GM19324 (cell line): Measurements from ENCODE around the gene CSN3.

ENCODE experiments used
- ATAC-seq: cut with Tn5 transposase; IDR thresholded peaks from one replicate; pipeline ENCODE4 v1.9.1; 2021; ENCODE audit warnings: mild to moderate bottlenecking, moderate library complexity; ENCODE audit not compliant: unreplicated experiment, low FRiP score

The CSN3 gene

DNA sequence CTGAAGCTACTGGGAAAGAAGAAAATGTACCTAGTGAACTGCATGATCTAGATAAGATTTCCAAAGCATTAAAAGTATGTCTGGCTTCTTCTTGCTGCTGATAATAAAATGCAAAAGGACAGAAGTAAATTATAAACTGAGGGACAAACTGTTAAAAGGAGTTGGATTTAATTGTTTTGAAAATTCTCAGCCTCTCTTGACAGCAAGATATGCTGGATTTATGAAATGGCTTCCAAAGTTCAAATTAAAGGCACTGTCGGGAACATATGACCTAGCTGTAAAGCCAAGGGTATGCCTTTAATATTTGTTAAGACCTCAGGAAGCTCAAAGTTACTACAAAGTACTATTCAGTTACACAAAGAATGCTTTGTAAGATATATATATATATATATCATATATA is 46.3 kb downstream of the CSN3 start:
- no peak for ATAC-seq

DNA sequence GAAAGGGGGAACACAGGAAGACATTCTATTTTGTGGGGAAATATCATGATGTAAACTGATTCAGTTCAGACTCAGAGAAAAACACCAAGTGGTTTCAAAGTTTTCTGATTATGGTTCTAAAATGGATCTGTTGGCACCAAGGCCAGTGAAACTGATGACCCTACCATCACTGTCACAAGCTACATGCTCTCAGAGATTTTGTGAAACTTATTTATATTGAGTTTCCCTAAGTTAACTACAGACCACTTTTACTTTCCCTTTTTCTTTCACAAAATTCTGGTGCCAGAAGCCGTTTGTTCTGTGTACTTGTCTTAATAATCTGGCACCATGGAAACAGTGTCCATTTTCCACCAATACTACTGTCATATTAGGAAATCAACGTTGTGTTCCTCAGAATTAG is 48.9 kb downstream of the CSN3 start:
- no peak for ATAC-seq

DNA sequence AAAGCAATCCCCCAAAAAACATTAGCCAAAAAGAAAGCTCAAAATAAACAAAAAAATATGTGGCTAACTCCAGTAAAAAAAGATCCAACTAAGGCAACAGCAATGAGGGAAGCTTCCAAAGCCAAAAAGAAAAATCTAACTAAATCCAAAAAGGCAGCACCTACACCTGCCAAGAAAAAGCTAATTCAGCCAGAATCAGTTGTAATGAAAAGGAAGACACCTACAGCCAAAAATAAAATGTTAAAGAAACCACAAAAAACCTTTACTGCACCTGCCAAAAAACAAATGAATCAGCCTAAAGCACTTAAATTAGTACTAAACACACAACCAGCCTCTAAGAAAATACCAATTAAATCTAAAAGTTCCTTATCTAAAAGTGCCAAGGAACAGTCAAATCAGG is 55.2 kb downstream of the CSN3 start:
- no peak for ATAC-seq

DNA sequence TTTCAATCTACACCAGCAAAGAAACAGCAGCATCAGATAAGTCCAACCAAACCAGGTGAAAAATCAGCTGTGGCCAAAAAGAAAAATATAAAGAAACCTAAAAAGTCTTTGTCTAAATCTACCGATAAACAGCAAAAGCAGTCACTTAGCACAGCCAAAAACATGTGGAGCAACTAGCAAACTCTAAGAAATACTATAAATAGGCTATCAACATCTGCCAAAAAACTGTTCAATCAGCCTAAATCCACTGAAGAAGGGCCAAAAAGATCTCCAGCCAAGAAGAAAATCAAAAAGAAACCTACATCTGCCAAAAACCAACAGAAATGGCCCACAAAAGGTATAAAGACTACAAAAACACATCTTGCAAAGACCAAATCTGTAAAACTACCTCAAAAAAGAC is 55.7 kb downstream of the CSN3 start:
- no peak for ATAC-seq

DNA sequence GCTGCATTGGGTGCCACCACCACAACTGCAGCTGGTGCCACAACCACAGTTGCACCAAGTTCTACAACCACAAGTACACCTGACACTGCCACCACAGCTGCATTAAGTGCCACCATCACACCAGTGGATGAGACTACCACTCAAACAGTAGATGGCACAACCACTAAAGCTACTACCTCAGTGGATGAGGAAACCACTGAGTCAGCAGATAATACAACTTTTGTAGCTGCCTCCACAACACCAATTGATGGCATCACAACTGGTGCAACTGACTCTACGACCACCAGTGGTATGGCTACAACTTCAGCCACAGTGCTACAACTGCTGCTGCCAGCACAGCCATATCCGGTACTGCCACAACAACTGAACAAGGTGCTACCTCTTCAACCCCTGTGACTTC is 57.2 kb downstream of the CSN3 start:
- ATAC-seq: no peak

DNA sequence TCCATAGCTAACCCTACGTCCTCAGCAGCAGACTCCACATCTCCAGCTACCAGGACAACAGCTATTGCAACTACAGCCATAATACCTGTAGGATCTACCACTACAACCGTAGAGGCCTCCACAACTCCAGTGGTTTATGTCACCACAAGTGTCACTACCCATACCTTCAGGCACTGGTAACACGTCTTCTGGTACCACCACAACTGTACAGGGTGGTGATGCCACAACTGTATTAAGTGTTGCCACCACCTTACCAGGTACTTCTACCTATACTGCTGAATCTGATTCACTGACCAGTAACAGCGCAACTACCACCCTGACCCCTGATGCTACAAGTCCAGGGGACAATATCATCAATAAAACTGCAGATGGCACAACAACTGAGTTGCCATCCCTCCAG is 57.8 kb downstream of the CSN3 start:
- ATAC-seq: no peak
